ENCODE results near the gene BTBD9. TPM values are rescaled to one million over a fixed set of nuclear protein-coding genes. Genes with fewer than 3 reads are reported as not detected.

BTBD9 gene
- total and polyA plus RNA-seq, 2 experiments from 2014 or later, result 8.4 to 10.1 TPM

DNA sequence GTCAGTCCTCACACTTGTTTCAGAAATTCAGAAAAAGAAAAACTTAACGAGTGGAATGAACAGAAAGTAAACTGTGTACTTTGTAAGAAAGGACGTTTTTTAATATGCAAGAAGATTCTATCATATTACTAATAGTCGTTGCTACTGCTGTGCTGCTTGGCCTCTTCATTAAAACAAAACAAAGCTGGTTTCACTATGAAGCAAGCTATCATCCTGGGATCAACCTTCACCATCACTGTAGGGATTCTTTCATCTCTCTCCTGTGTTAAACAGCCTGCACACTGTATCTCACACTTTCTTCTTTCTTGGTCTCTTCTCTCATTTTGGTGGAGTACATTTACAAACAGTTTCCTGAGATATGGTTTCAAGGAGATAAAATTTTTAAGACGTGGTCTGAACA lies 284.2 kb downstream of the BTBD9 start:
- no peaks in the 10 kb centered on the region for H3K9me3 ChIP-seq (ENCODE audit: low read depth)
- no peak overlapping the region for H3K27ac ChIP-seq
- no peaks in the 10 kb centered on the region for H3K4me1 ChIP-seq (ENCODE audit: low read depth)
- no peak for DNase-seq (ENCODE audit: low read depth in 1 of 2, low spot score in 1 of 2)
- no peaks in the 10 kb centered on the region for H3K36me3 ChIP-seq
- no peaks in the 10 kb centered on the region for H3K27me3 ChIP-seq
- TF ChIP-seq, protein P1, sequence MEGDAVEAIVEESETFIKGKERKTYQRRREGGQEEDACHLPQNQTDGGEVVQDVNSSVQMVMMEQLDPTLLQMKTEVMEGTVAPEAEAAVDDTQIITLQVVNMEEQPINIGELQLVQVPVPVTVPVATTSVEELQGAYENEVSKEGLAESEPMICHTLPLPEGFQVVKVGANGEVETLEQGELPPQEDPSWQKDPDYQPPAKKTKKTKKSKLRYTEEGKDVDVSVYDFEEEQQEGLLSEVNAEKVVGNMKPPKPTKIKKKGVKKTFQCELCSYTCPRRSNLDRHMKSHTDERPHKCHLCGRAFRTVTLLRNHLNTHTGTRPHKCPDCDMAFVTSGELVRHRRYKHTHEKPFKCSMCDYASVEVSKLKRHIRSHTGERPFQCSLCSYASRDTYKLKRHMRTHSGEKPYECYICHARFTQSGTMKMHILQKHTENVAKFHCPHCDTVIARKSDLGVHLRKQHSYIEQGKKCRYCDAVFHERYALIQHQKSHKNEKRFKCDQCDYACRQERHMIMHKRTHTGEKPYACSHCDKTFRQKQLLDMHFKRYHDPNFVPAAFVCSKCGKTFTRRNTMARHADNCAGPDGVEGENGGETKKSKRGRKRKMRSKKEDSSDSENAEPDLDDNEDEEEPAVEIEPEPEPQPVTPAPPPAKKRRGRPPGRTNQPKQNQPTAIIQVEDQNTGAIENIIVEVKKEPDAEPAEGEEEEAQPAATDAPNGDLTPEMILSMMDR (IDR thresholded peaks at IDR 0.05; ENCODE audit: low read depth, low read length), result no peak
- H3K4me3 ChIP-seq, result no peak overlapping the region

DNA sequence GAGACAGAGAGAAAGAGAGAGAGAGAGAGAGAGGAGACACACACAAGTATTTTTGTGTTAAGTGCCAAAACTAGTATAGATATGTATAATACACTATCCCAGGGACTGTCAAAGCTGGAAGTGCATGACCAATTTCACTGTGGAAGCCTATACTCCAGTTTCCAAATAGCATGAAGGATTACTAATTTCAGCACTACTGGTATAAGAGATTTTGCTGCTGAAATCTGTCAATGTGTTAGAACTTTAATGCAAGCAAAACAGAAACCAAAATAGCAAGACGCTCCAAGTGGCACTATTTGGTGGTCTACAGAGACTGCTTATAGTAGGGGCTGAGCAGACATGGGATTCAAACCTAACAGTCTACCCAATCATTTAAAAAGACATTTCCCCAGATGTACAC lies 284.8 kb downstream of the BTBD9 start:
- TF ChIP-seq, protein P1 (IDR thresholded peaks at IDR 0.05; ENCODE audit: low read depth, low read length), result no peak
- Histone ChIP-seq H3K27ac (no peak overlapping the region), H3K36me3 (no peaks in the 10 kb centered on the region), H3K9me3 (ENCODE audit: low read depth) (no peaks in the 10 kb centered on the region), H3K4me1 (ENCODE audit: low read depth) (no peaks in the 10 kb centered on the region), H3K4me3 (no peak overlapping the region), H3K27me3 (no peaks in the 10 kb centered on the region)
- DNase-seq (ENCODE audit: low read depth in 1 of 2, low spot score in 1 of 2), result peak in 1 of 2 donors; percentile 2

DNA sequence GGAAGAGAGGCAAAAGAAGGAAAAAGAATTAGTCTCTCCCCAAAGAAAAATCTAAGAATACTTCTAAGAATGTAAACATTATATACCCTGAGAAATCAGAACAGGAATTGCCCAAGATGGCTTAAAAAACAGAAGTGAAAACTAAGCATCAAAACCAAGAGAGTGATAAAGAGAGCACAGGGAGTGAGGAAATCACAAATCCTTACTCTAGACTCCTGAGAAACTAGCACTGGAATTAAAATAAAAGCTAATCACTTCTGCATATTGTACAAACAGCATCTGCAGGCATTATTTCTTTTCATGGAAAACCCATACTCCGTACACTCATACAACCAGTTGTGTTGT lies 285.7 kb downstream of the BTBD9 start:
- H3K27ac ChIP-seq, result no peak overlapping the region
- TF ChIP-seq, protein P1 (IDR thresholded peaks at IDR 0.05; ENCODE audit: low read depth, low read length), result no peak
- DNase-seq (ENCODE audit: low read depth in 1 of 2, low spot score in 1 of 2), result no peak

DNA sequence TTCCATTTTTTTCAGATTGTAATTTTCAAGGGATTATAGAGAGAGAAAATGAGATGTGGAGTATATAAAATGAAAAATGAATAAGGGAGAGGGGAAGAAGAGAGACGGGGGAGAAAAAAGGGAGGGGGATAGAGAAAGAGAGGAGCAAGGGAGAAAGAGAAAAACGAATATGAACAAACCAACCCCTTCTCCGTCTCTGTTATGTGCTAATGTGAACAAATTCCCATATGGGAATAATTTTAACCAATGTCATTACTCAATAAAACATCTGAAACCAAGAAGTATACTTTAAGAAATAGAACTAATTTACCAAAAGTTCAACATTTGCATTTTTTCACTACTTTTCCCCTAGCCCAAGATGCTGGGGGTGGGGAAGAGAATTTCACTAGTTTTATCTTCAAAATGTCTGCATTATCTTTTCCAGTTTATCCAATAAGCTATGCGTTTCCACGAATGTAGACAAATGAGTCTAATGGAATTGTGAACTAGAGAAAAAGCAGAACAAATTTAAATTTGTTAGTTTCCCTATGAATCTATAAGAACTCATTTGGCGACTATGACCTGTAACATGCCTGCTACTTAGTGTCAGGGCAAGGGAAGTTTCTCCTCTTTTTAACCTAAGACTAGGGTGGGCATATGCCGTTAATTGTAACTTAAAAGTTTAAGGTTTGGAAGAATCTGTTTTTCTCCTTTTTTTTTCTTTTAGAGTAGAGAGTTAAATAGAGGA lies 286.3 kb downstream of the BTBD9 start:
- Histone ChIP-seq H3K4me3 (no peak overlapping the region), H3K9me3 (ENCODE audit: low read depth) (no peaks in the 10 kb centered on the region), H3K27me3 (no peaks in the 10 kb centered on the region), H3K27ac (no peak overlapping the region), H3K36me3 (no peaks in the 10 kb centered on the region), H3K4me1 (ENCODE audit: low read depth) (no peaks in the 10 kb centered on the region)
- DNase-seq (ENCODE audit: low read depth in 1 of 2, low spot score in 1 of 2), result no peak
- TF ChIP-seq, protein P1 (IDR thresholded peaks at IDR 0.05; ENCODE audit: low read depth, low read length), result no peak

More for the DNA sequence above, 285.7 kb downstream of the BTBD9 start:
- no peaks in the 10 kb centered on the region for H3K9me3 ChIP-seq (ENCODE audit: low read depth)
- no peak overlapping the region for H3K4me3 ChIP-seq
- H3K27me3 ChIP-seq, result no peaks in the 10 kb centered on the region
- no peaks in the 10 kb centered on the region for H3K4me1 ChIP-seq (ENCODE audit: low read depth)
- no peaks in the 10 kb centered on the region for H3K36me3 ChIP-seq

DNA sequence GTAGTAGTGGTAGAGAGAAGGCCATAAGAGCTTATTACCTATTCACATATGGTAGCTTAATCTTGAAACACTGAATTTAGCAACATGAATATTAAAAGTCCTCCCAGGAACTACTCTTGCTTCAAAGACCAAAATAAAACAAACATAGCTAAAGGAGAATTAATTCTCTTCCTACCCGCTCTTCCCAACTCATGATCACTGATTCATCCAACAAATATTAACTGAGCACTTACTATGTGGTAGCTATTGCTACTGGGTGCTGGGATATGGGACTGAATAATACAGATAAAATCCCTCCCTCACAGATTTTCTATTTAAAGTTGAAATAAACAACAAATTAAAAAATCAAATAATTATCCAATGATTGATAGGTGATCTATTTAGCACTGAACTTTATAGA lies 287.1 kb downstream of the BTBD9 start:
- no peaks in the 10 kb centered on the region for H3K4me1 ChIP-seq (ENCODE audit: low read depth)
- no peaks in the 10 kb centered on the region for H3K27me3 ChIP-seq
- no peaks in the 10 kb centered on the region for H3K36me3 ChIP-seq
- DNase-seq (ENCODE audit: low read depth in 1 of 2, low spot score in 1 of 2), result no peak
- no peaks in the 10 kb centered on the region for H3K9me3 ChIP-seq (ENCODE audit: low read depth)
- no peak overlapping the region for H3K4me3 ChIP-seq
- TF ChIP-seq, protein P1 (IDR thresholded peaks at IDR 0.05; ENCODE audit: low read depth, low read length), result no peak
- no peak overlapping the region for H3K27ac ChIP-seq
